MM.1S (cell line): ENCODE data around the gene NOX5.

Experiments used
- EZH2phosphoT487 ChIP-seq: fragments of 300-600 bp; sonication (generic); IDR thresholded peaks from 2 replicates; pipeline ENCODE4 v1.6.1; 2018; ENCODE audit warnings: antibody characterized with exemption, low read length
- TF ChIP-seq, protein P1 (sequence below): fragments of 300-600 bp; sonication (generic); IDR thresholded peaks from 2 replicates; pipeline ENCODE4 v1.5.1; 2016; ENCODE audit warnings: antibody characterized with exemption, low read length, mixed read lengths

DNA sequence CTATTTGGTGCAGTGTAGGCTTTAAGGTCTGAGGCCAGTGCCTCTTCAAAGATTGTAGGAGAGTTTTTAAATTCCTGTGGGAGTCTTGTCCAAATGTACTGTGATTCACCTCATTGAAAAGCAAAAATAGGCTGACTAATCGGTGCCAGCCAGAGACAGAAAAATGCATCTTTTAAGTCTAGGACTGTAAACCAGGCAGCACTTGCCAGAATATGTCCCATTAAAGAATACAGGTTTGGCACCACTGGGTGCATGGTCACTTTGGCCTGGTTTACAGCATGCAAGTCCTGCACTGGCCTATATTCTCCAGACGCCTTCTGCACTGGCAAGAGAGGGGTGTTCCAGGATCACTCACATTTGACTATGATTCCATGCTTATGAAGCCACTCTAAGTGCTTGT, 20.3 kb upstream of the NOX5 start:
- TF ChIP-seq, protein P1, sequence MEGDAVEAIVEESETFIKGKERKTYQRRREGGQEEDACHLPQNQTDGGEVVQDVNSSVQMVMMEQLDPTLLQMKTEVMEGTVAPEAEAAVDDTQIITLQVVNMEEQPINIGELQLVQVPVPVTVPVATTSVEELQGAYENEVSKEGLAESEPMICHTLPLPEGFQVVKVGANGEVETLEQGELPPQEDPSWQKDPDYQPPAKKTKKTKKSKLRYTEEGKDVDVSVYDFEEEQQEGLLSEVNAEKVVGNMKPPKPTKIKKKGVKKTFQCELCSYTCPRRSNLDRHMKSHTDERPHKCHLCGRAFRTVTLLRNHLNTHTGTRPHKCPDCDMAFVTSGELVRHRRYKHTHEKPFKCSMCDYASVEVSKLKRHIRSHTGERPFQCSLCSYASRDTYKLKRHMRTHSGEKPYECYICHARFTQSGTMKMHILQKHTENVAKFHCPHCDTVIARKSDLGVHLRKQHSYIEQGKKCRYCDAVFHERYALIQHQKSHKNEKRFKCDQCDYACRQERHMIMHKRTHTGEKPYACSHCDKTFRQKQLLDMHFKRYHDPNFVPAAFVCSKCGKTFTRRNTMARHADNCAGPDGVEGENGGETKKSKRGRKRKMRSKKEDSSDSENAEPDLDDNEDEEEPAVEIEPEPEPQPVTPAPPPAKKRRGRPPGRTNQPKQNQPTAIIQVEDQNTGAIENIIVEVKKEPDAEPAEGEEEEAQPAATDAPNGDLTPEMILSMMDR = no peak
- TF ChIP-seq EZH2phosphoT487 = no peak
